H1 (cell line): ENCODE data around the gene TMEM204. TPM values are rescaled to one million over a fixed set of nuclear protein-coding genes. Genes with fewer than 3 reads are reported as not detected.
A peak's percentile ranks its signal among the peaks of the same experiment; 100 is the strongest.

Experiments used
- NRF1 ChIP-seq: IDR thresholded peaks from 2 replicates; pipeline ENCODE4 v1.6.1; 2011; ENCODE audit warnings: mild to moderate bottlenecking, low read depth, low read length, improper control_type of control experiment
- polyA plus RNA-seq, 7 experiments: library from polyadenylated mRNA; depleted of rRNA in 3 of 7; stranded (reverse) in 5 of 7; unstranded in 2 of 7; fragments of >200 nt in 5 of 7; fragments of 200-250 nt in 2 of 7; gene quantifications; 1 replicate in 5 of 7; 2 replicates in 1 of 7; 4 replicates in 1 of 7; pipeline versions ENCODE4 v1.2.1 to v1.2.3, GENCODE V29; 2011 to 2013; ENCODE audit warnings: missing spikeins in 2 of 7, mixed read lengths in 2 of 7
- total RNA-seq: library from RNA; stranded (reverse); fragmentation: NEBNext Ultra II Directional; extraction: Animal tissue kit (Norgen Biotek cat#: 25700); gene quantifications from 2 replicates; pipeline ENCODE4 v1.2.1, GENCODE V29; 2021
- TF ChIP-seq, protein P1 (sequence below), 3 experiments: IDR thresholded peaks; 1 replicate in 2 of 3; 2 replicates in 1 of 3; pipeline versions ENCODE4 v1.5.1 to v1.6.1; 2011; ENCODE audit warnings: low read length in 3 of 3, mild to moderate bottlenecking in 3 of 3, inconsistent platforms in 2 of 3, low read depth in 1 of 3, moderate library complexity in 1 of 3; ENCODE audit not compliant: insufficient read depth in 1 of 3; ENCODE audit errors: control extremely low read depth in 1 of 3

TMEM204 gene
- total and polyA plus RNA-seq, 2 of the 8 experiments (the other 6 are each of a cell fraction or from before 2014, with no cell fraction given) = not detected

DNA sequence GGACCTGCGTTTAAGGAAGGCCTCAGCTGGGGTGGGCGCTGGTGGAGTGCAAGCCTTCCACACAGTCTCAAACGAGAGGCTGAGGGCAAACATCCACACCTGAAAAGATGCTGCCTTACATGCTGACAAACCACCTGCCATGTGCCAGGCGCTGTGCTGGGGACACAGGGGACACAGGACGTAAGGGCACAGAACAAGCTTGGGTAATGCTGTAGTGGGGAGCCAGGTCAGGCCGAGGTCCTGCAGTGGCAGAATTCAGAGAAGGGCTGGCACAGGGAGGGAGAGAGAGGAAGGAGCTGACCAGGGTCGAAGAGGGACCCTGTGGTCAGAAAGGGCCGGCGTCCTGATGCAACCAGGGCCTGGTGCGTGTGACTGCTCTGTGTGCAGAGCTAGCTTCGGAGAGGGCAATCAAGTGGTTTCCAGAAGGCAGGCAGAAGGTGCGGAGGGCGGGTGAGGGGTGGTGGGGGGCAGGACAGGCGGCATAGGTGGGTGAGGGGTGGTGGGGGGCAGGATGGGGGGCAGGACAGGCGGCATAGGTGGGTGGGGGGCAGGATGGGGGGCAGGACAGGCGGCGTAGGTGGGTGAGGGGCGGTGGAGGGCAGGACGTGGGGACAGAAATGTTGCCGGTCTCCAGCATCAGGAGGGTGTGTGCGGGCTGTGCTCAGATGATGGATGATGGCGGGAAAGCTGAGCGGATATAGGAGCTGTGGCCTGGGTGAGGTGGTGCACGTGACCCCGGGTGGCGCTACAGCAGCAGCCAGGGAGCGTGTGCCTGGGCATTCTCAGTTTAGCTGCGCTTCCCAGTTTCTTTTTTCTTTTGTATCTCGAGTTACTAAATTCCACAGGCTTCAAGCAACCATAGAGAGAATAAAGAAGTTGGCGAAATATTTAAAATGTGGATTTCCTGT is 21.6 kb upstream of the TMEM204 start (continued):
- TF ChIP-seq, protein P1, sequence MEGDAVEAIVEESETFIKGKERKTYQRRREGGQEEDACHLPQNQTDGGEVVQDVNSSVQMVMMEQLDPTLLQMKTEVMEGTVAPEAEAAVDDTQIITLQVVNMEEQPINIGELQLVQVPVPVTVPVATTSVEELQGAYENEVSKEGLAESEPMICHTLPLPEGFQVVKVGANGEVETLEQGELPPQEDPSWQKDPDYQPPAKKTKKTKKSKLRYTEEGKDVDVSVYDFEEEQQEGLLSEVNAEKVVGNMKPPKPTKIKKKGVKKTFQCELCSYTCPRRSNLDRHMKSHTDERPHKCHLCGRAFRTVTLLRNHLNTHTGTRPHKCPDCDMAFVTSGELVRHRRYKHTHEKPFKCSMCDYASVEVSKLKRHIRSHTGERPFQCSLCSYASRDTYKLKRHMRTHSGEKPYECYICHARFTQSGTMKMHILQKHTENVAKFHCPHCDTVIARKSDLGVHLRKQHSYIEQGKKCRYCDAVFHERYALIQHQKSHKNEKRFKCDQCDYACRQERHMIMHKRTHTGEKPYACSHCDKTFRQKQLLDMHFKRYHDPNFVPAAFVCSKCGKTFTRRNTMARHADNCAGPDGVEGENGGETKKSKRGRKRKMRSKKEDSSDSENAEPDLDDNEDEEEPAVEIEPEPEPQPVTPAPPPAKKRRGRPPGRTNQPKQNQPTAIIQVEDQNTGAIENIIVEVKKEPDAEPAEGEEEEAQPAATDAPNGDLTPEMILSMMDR (IDR thresholded peaks at IDR 0.05; ENCODE audit: control extremely low read depth in 1 of 3, insufficient read depth in 1 of 3, low read depth in 1 of 3, low read length in 3 of 3) = peak in 2 of 3 experiments; percentile 12 to 32; a peak in 2 of 4 replicates
- no peak for TF ChIP-seq NRF1
